Fibroblast of lung (primary cell): Measurements from ENCODE around the gene GSTT4.
"Not testable (repeated sequence)": the region's sequence is repeated elsewhere in the genome, so short reads cannot be mapped to it uniquely, and the experiment has no call there.

Experiments used
- CTCF ChIP-seq, 2 donors: IDR thresholded peaks in 1 of 2; conservative IDR thresholded peaks in 1 of 2; 1 replicate in 1 of 2; 2 replicates in 1 of 2; pipeline ENCODE4 v1.5.1; 2011 to 2012; ENCODE audit warnings: low read length in 2 of 2, control low read depth in 1 of 2, inconsistent platforms in 1 of 2, low read depth in 1 of 2, mild to moderate bottlenecking in 1 of 2
- EZH2 ChIP-seq: IDR thresholded peaks from 2 replicates; pipeline ENCODE4 v1.5.1; 2012; ENCODE audit warnings: low read length, control low read depth, mild to moderate bottlenecking; ENCODE audit errors: missing control alignments

DNA sequence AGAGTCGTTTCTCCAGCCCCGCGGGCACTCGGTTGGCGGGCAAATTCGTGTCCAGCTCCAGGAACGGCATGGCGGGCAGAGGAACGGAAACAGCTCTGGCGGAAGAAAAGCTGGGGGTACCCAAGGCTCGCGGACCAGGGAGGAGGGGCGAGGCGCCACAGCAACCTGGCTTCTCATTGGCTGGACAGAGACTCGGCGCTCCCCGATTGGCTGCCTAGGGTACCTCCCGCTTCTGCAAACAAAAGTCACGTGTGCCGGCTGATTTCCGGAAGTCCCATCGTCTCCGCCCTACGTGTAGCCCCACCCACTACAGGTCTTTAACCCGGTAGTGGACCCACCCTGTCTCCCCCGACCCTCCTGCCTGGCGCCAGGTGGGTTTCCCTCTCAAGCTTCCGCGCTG, 30.9 kb downstream of the GSTT4 start, which contains the start of gene DDT:
- not testable (repeated sequence) for TF ChIP-seq CTCF (conservative IDR thresholded peaks at IDR 0.05 in 1 of 2, IDR thresholded peaks at IDR 0.05 in 1 of 2; ENCODE audit: low read depth in 1 of 2, low read length in 2 of 2); EZH2
